Activated B cell treated with CpG ODN at 0.5 μM for 24 hours (primary cell): Measurements from ENCODE around the gene PARS2. TPM values are rescaled to one million over a fixed set of nuclear protein-coding genes. Genes with fewer than 3 reads are reported as not detected.

Experiments
- ATAC-seq: fragments of 200-7000 bp; cut with Tn5 transposase; one replicate; pipeline ENCODE4 v1.10.0; 2021; ENCODE audit warnings: low read depth, mild to moderate bottlenecking, moderate library complexity
- CTCF ChIA-PET: fragments of 350-600 bp; sonication (Branson Sonifier 250); formaldehyde crosslinking; loops from one replicate; lab custom pipeline; 2021; ENCODE audit warnings: antibody characterized with exemption; lab: Charles Lee
- POLR2A ChIA-PET: fragments of 350-600 bp; sonication (Branson Sonifier 250); formaldehyde crosslinking; loops from one replicate; lab custom pipeline; 2021; ENCODE audit warnings: antibody characterized with exemption; lab: Charles Lee
- DNase-seq: peaks from one replicate; pipeline ENCODE4 v3.0.0; 2022
- H3K27ac Mint-ChIP-seq: one replicate; pipeline ENCODE4 v1.8.0; 2020; ENCODE audit warnings: mixed read lengths
- H3K27me3 Mint-ChIP-seq: one replicate; pipeline ENCODE4 v1.8.0; 2021; ENCODE audit warnings: mixed read lengths
- H3K36me3 Mint-ChIP-seq: one replicate; pipeline ENCODE4 v1.8.0; 2021; ENCODE audit warnings: low read depth, mixed read lengths
- H3K4me1 Mint-ChIP-seq: one replicate; pipeline ENCODE4 v1.8.0; 2021; ENCODE audit warnings: mixed read lengths
- H3K4me3 Mint-ChIP-seq: one replicate; pipeline ENCODE4 v1.8.0; 2020; ENCODE audit warnings: mild to moderate bottlenecking, mixed read lengths
- H3K9me3 Mint-ChIP-seq: one replicate; pipeline ENCODE4 v1.8.0; 2020; ENCODE audit warnings: mixed read lengths
- CTCF ChIP-seq: fragments of 200-600 bp; IDR thresholded peaks from one replicate; pipeline ENCODE4 v1.8.0; 2022; ENCODE audit warnings: antibody characterized with exemption, mild to moderate bottlenecking
- intact Hi-C: fragments of 100-400 bp; cut with micrococcal nuclease; formaldehyde crosslinking; loops from one replicate; pipeline ENCODE4 v1.15.1; 2024
- total RNA-seq: library from RNA; stranded (reverse); gene quantifications from 2 replicates; pipeline ENCODE4 v1.2.3, GENCODE V29; 2022

PARS2 gene
- total RNA-seq, 1 donor from 2014 or later = 4.3 TPM

DNA sequence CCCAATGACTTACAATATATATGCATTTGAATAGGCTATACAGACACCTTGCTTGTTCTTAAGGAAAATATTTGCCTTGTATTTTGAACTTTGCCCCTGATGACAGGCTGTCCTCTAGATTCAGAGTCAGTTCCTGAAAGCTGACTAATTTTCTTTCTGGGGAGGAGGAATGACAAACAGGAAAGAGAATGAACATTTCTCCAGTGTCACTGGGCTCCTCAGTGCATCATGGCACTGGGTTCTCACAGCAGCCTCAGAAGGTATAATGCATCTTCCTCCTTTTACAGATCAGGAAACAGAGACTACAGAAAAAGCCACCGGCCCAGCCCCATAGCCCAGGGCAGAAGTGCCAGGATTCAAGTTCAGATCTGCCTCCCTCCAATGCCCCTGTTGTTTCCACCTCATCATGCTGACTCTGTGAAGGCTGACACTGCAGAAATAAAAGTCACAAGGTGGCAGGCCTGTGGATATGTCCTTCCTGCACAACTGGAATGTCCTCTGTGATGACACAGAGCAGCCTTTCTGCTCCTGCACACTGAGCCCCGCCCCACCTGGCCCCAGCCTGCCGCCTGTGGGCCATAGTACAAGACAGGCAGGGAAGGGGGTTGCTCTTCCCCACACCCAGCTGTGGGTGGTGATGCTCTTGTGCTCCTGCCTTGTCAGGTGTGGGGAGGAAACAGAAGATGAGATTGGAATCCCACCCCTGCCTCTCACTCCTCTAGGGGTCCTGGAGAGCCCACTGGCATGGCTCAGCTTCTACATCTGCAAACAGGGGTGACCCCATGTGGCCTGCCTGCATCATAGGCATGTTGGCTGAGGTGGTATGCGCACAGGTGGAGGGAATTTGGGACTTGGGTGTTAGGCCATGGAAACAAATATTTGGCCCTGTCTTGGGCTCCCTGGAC is 30.4 kb upstream of the PARS2 start:
- Mint-ChIP-seq H3K27ac (no peak overlapping the region), H3K4me1 (peaks cover 15% of the 10 kb centered on the region), H3K9me3 (peaks cover 2% of the 10 kb centered on the region), H3K27me3 (no peaks in the 10 kb centered on the region), H3K4me3 (no peak overlapping the region), H3K36me3 (peaks cover 11% of the 10 kb centered on the region)
- no peak for TF ChIP-seq CTCF
- DNase-seq (no peak), ATAC-seq (no peak)
- CTCF ChIA-PET = no interaction called here
- POLR2A ChIA-PET = no interaction called here
- intact Hi-C loops = no loop called here

GRCh38 chr1:54792686-54793282 is 28.5 kb upstream of the PARS2 start:
- ATAC-seq = no peak
- DNase-seq = no peak
- Mint-ChIP-seq H3K4me1 (no peaks in the 10 kb centered on the region), H3K36me3 (peaks cover 11% of the 10 kb centered on the region), H3K27ac (no peak overlapping the region), H3K4me3 (no peak overlapping the region), H3K27me3 (no peaks in the 10 kb centered on the region), H3K9me3 (peaks cover 2% of the 10 kb centered on the region)
- TF ChIP-seq CTCF = no peak
- ChIA-PET CTCF (interaction anchor here (1.5 kb wide), 1 partner anchor 8 kb away, joined by 5 read pairs; the partner anchor contains the start of gene TTC22), POLR2A (interaction anchor here (0.5 kb wide), 1 partner anchor 12 kb away, joined by 5 read pairs; no protein-coding TSS in a partner anchor)
- intact Hi-C loops = no loop called here

DNA sequence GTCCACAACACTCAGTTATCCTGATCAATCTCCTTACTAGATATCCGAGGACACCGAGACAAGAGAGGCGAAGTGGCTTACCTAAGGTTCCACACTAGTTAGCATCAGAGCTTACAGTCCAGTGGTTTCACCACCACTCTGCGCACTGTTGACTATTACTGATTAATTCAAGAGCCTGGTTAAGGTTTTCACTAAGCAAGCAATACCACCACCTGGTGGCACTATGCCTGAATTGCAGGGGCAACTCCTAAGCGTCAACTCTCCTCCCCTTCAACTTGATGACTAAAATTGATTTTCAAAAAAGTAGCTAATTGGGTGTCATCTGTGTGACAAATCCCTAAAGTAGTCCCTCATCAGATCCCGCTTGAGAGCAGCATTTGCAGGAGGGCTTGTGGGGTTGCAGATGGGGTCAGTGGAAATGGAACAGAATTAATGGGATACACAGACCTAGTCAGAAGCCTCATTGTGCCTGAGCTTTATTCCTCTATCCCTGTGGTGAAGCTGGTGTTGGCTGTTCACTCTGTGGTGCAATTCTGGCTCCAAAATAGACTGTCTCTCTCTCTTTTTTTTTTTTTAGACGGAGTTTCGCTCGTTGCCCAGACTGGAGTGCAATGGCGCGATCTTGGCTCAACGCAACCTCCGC is 27.7 kb upstream of the PARS2 start:
- H3K4me1 Mint-ChIP-seq = no peaks in the 10 kb centered on the region
- no peak for DNase-seq
- ChIA-PET CTCF (interaction anchor here (1.5 kb wide), 1 partner anchor 9 kb away, joined by 5 read pairs; the partner anchor contains the start of gene TTC22), POLR2A (no interaction called here)
- no peak overlapping the region for H3K4me3 Mint-ChIP-seq
- intact Hi-C loops = no loop called here
- peaks cover 16% of the 10 kb centered on the region for H3K36me3 Mint-ChIP-seq
- no peak overlapping the region for H3K27ac Mint-ChIP-seq
- no peak for ATAC-seq
- H3K9me3 Mint-ChIP-seq = peaks cover 2% of the 10 kb centered on the region
- no peaks in the 10 kb centered on the region for H3K27me3 Mint-ChIP-seq
- TF ChIP-seq CTCF = no peak

DNA sequence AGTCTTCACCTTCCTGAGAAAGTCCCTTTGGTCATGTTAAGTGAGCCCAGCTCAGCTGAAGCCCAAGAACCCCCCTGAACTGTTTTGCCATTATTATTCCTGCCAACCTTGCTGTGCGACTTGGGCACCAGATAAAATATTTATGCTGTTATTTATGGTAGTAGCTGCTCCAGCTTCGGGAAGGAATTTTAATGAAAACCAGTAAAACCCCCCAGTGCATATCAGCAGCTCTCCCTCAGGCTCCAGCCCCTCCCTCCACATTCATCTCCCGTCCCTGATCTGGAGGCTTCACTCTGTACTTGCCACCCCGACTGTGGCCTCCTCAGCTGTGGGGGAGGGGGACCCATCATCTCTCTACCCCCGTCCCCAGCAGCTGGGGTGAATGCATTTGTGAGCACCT is 24.1 kb upstream of the PARS2 start:
- ChIA-PET POLR2A (no interaction called here), CTCF (interaction anchor here (0.9 kb wide), 1 partner anchor 13 kb away, joined by 3 read pairs; no protein-coding TSS in a partner anchor)
- DNase-seq (no peak), ATAC-seq (no peak)
- peaks cover 23% of the 10 kb centered on the region for H3K36me3 Mint-ChIP-seq
- no peaks in the 10 kb centered on the region for H3K4me1 Mint-ChIP-seq
- no peak overlapping the region for H3K4me3 Mint-ChIP-seq
- H3K9me3 Mint-ChIP-seq = peaks cover 2% of the 10 kb centered on the region
- no peaks in the 10 kb centered on the region for H3K27me3 Mint-ChIP-seq
- H3K27ac Mint-ChIP-seq = no peak overlapping the region
- intact Hi-C loops = no loop called here
- no peak for TF ChIP-seq CTCF

- Mint-ChIP-seq H3K9me3 (peaks cover 2% of the 10 kb centered on the region), H3K27ac (no peak overlapping the region), H3K27me3 (no peaks in the 10 kb centered on the region), H3K4me1 (no peaks in the 10 kb centered on the region), H3K4me3 (no peak overlapping the region), H3K36me3 (peaks cover 28% of the 10 kb centered on the region)
- no peak for DNase-seq
- intact Hi-C loops = no loop called here
- ChIA-PET CTCF (no interaction called here), POLR2A (no interaction called here)
- TF ChIP-seq CTCF = no peak
- no peak for ATAC-seq
Observed at GRCh38 chr1:54787604-54788003, 23.3 kb upstream of the PARS2 start.
